Measurements from ENCODE around the gene LAMA5.

LAMA5 gene

DNA sequence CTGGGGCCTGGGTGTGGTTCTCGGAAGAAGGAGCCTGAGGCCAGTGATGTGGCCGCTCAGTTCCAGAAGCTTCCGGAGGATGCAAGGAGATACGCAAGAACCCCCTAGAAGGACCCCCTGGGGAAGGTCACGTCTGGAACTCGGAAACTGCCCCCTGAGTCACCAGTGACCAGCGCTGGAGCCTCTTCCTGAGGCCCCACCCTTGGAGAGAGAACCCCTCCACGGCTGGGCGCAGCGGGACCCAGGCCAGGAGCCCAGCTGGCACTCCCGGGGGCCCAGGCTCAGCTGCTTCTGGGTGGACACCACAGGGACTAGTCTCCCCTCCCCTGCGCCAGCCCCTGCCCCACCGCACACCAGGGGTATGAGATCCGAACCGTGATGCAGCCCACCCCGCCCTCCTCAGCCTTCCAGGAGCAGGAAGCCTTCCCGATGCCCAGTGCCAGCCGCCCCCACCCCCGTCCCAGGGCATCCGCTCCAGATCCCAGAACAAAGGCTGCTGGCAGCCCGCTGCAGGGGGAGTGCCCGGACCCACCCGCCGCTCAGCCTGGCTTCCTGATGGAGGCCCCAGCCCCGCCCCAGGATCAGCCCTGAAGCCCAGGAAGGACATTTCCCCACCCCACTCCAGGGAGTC lies 7.5 kb downstream of the LAMA5 start:
- in situ Hi-C loops (cut with HindIII; ENCODE audit: low sequenced_read_pairs): no loop called here

DNA sequence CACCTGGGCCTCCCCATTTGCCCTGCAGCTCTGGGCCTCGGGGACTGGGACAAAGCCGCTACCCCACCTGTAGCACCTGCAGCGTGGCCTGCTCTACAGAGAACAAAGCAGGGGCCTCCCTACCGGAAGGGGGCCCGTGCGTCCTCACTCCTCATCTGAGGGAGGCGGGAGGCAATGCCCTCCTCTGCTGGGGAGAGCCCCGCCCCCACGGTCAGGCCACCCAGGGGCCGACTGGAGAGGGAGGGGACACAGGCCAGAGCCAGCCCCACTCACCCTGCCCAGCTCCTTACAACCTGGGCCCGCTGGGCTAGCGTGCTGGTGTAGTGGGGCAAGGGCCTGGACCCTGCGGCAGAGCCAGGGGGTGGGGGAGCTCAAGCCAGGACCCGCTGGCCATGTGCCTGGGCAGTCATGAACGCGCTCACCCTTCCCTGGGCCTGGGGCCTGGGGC lies 8.0 kb downstream of the LAMA5 start:
- in situ Hi-C loops (cut with HindIII; ENCODE audit: low sequenced_read_pairs): no loop called here

DNA sequence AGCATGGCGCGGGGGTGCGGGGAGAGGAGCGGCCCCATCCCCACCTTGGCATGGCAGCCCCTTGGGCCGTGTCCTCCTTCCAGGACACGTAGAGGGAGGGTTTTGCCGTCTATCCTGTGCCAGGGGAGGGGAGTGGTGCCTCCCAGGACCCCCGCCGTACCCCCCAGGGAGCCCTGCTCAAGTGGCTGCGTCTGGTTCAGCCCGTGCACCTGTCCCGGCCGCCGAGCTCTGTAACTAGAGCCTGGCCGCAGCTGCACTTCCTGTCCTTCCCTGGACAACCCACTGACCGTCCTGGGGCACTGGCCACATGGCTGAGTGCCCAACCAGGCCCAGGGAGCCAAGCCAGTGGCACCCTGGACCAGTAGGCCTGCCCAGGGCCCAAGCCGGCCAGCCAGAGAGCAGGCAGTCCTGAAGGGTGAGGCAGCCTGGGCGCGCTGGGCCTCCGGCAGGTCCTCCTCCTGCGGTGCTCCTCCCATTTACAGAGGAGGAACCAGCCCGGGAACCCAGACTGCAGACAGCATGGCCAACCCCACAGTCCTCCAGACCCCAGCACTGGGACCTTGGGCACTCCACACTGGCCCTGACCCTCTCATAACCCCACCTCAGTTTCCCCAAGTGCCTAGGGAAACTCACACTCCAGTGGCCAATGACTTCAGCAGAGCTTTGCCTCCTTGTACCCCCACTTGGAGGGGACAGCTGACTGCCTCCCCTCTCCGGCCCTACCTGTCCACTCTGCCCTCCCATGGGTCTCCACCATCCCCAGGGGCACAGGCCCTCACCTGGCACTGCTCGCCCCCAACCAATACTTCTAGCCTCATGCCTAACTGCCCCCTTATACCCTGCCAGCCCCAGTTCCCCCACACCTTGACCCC lies 8.7 kb downstream of the LAMA5 start:
- in situ Hi-C loops (cut with HindIII; ENCODE audit: low sequenced_read_pairs): no loop called here

DNA sequence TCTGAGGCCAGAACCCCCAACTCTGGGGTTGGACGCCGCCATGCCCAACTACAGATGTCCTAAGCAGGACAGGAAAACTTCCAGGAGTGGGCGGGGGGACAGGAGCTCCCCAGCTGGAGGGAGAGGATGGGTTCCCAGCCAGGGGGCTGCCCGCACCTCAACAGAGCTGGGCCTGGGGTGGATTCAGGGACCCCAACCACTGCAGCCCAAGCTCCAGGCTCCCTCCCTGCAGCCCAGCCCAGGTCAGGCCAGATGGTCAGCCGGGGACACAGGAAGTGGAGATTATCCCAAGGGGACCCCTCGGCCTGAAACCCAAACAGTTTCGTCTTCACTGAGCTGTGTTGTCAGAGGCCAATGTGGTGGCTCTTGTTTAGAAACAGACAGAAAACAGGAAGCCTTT lies 9.4 kb downstream of the LAMA5 start:
- in situ Hi-C loops (cut with HindIII; ENCODE audit: low sequenced_read_pairs): no loop called here

DNA sequence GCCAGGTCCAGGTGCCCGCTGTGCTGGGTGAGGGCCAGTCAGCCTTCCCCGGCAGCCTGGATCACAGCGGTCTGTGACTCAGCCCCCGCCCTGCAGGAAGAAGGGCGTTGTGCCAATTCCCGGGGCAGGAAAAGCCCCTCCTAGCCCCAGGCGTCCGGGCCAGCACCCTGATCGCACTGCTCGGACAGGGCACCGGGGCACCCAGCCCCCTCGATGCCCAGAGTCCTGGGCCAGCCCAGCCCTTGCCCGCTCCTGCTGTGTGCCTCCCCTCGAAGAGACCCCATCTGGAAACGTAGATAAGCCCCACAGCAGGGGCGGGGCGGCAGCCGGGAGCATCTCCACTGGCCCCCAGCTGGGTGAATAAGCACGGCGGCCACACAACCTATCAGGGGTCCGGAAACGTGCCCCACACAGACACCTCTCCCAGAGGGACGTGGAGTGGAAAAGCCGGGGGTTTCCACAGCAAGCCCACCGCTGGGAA lies 9.9 kb downstream of the LAMA5 start:
- in situ Hi-C loops (cut with HindIII; ENCODE audit: low sequenced_read_pairs): no loop called here

DNA sequence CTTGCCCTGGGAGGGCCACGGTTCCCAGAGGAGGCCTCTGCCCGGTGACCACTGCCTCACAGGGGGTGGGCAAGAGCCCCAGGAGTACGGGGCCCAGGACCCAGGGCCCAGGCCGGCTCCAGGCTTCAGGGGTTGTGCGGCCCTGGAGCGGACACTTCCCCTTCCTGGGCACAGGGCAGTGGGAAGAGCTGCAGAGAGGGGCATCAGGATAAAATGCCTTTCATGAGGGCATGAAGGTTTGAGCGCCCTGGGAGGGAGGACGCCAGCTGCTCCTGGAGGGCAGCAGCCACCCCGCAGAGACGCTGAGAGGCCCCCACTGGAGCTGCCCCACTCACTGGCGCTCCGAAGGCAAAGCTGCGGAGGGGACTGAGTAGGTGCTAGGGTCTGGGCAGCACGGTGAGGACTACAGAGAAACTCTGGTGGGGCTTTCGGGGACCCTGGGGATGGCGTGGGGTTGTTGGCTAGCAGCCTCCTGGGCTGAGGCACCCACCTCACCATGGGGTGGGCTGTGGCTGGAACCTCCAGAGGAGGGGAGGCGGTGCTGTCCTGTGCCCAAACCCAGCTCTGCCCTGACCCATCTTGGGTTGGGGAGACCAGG lies 10.4 kb downstream of the LAMA5 start:
- in situ Hi-C loops (cut with HindIII; ENCODE audit: low sequenced_read_pairs): no loop called here

DNA sequence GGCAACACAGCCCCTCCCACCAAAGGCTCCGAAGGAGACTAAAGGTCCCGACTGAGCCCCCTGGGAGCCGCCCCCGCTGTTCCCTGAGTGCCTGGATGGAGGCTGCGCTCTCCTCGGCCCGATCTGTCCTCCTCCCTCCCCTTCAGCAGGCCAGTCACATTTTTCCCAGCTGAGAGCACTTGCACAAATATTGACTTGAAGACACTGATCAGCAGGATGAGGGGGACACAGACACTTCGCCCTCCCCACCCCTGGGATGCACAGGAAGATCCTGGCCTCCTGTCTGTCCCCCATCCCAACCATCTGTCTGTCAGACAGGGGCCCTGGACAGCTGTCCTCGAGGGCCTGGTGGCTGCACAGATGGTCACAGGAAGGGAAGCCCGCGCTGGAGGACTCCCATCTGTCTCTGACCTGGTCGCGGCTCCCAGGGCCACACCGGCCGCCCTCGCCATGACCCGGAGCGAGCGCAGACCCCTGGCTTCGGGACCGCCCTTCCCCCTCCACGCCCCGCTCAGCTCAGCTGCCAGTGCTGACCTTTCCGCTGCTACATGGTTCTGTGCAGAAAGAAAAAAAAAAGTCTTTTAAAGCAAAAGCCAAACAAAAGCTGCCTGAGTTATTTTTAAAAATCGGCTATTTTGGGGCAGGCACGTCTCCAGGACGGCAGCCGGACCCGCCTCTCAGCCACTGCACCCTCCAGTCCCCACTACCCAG lies 11.1 kb downstream of the LAMA5 start:
- in situ Hi-C loops (cut with HindIII; ENCODE audit: low sequenced_read_pairs): no loop called here

DNA sequence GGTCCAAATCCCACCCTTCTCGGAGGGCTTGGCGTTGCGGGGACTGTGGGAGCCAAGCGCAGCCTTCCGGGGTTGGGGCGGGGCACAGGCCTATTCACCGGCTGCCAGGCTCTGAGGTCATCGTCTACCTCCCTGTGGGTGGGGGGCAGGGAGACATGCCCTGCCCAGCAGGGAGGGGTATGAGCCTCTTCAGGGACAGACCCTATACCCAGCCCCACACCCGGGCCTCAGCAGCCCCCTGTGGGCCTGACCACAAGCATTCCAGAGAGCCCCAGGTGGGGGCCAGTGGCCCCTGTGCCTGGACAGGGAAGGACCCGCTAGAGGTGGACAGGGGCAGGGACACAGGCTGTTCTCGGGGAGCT lies 11.6 kb downstream of the LAMA5 start:
- in situ Hi-C loops (cut with HindIII; ENCODE audit: low sequenced_read_pairs): no loop called here

DNA sequence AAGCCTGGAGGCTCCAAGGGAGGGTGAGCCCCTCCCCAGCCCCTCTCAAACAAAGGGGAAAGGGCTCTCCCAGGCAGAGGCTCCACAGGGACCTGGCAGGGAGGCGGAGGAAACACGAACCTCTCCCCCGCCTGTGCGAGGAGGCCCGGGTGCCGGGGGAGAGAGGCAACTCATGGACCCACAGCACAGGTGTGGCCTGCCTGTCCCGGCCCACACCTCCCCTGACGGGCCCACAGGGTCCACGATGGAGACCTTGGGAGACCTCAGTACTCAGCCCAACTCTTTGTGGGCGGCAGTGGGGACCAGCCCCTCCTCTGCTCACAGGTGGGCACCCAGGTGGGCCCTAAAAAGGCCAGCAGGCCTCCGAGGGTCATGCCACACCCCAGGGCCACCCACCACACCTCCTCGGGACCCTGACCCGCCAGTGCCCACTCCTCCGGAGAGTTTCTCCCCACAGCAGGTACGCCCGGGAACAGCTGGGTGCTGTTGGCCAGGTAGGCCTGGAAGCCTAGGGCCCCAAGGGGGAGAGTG lies 12.2 kb downstream of the LAMA5 start:
- in situ Hi-C loops (cut with HindIII; ENCODE audit: low sequenced_read_pairs): no loop called here

DNA sequence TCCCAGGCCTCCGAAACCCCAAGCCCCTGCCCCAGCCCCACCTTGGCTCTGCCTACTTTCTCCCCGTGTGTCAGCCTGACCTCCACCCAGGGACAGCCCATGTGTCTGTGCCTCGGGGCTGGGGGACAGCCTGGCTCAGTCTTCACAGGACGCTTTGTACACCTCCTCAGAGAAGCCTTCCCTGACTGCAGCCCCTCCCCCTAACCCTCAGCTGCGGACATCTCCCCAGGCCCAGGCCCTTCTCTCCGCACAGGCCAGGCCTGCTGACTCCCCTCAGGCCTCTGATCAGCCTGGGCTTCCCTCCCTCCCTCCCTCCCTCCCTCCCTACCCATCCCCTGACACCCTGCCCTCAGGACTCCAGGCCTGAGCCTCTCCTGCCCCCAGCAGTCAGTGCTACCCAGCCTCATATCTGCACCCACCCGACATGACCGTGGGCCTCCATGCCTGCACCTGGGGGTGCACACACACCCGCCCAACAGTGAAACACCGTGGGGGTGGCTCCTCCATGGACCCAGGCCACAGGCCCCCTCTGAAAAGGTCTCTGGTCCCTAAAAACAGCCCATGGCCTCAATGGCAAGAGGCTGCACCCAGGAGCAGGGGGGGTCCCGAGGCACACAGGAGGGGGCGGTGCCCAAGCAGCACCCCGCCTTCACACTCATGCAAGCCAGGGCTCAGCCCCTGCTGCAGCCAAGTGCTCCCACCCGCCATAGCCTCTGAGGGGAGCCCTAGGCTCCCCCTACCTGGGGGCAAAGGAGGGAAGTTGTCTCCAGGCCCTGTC lies 12.9 kb downstream of the LAMA5 start:
- in situ Hi-C loops (cut with HindIII; ENCODE audit: low sequenced_read_pairs): no loop called here

DNA sequence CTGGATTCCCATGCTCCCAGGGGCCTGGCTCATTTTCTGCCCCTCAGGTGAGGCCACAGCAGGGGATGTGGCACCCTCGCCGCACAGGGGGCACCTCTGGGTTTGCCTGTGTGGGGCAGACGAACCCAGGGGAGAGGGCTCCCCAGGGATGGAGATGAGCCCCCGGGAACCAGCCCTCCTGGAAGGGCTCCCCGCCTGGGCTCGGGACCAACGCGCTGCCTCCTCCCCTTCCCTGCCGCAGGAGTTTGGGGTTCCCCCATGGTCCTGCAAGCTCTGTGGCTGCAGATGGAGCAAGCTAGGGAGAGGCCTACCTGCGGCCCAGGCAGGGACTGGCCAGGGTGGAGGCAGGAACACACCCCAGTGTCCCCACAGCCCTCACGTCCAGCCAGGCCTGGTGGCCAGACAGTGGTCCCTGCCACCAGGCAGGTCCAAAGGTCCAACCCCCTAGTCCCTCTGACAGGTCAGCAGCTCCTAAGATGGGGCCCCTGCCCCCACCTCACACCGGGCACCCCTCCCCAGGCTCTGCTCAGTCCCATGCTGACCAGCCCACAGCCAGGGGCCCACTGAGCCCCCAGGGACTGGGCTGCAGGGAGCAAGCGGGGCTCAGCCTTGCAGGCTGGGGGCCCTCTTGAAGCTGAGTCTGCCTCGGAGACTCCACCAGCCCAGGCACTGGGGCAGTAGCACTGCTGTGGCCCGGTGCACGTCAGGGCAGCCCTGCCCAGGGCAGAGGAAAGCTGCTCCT lies 13.7 kb downstream of the LAMA5 start:
- in situ Hi-C loops (cut with HindIII; ENCODE audit: low sequenced_read_pairs): no loop called here

DNA sequence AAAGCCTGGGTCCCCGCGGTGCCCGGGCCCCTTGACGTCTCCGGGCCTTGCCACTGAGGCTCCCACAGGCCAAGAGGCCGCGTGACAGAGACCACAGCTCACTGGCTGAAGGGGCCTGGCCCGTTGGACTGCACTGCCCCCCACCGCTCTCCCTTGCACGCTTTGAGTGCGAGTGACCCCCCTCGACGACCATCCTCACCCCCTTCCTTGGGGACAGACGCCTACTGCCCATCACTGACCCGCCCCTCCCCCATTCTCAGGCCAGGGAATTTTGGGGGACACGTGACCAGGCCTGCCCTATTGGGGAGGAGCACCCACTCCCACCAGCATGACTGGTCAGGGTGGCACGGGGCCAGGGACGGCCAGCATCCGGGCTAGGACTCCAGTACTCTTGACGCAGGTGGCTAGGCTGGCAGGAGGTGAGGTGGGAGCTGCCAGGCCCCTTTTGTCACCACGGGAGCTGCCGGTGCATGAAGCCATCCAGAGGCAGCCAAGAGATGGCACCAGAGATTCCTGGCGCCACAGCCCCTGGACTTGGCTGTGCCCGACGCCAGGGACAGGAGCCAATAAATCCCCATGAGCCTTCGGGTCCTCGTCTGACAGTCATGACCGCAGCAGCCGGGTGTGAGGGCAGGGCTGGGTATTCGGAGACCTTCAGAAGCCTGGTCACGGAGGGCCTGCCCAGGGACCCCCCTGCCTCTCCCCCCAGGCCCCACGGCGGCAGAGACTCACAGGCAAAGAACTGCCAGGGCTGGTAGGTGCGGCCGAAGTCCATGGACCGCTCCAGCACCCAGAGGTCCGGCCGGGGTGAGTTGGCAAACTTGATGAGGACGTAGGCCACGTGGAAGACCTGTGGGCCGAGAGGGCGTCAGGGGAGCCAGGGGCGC lies 14.5 kb downstream of the LAMA5 start:
- in situ Hi-C loops (cut with HindIII; ENCODE audit: low sequenced_read_pairs): no loop called here

DNA sequence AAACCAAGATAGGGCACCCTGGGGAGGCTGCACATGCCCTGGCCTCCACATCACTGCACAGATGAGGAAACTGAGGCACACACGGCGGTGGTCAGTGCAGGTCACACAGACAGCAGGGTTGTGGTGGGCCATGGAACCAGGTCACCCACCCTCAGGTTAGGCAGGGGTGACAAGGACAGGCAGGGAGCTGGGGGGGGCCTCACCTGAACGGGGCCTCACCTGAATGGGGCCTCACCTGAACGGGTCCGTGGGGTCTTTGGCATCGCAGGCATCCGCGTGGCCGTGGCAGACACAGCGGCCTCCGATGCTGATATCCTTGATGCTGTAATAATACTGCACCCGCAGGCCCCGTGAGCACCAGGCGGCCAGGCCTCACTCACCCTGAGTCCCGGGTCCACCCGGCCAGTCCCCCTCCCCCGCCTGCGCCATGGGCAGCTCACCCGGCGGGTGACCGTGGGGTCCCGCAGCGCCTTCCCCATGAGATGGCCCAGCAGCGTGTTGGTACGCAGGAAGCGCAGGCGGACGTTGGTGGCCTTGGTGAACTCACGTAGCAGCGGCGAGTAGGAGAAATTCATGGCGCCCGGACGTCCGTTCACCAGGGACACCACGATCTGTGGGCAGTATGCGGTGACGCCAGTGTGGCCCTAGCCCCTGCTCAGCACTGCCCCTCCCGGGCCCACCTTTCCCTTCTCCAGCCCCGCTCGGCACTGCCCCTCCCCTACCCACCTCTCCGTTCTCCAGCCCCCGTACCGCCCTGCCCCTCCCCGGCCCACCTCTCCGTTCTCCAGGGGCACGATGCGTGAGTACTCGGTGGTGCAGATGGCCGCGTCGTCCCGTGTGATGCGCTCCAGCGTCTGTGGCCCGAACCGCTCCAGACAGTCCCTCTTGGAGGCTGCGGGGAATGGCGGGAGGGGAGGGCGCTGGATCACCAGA lies 15.4 kb downstream of the LAMA5 start:
- in situ Hi-C loops (cut with HindIII; ENCODE audit: low sequenced_read_pairs): no loop called here

DNA sequence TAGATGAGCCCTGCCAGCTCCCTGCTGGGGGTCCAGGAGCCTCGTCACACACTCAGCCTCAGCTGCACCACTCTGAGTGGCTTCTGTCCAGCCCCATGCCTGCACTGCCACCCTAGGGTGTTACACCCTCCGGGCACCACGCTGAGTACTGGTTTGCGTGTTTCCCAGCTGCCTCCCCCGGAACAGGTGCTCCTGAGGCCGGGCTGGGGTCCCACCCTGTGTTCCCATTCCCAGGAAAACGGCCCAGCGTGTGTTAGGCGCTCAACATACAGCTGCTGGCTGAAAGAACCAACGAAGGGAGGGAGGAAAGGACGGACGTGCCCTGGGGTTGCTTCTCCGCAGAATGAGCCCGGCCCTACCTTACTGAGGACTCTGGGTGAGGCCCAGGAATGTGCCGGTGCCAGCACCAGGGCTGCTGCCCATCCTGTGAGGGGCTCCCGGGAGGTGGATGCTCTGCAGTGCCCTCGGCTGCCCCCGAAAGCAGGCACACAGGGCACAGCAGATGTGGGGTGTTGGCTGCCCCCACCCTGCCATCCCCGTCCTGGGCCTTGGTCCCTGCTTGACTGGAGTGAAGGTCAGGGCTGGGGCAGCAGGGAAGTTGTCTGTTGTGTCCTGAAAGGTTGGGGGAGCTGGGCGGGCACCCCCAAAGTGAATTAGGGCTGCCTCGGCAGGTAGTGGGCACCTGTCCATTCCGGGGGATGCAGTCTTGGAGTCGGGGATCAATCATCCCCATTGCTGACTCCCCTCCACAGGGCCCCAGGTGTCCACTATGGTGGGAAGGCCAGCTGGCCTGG lies 16.3 kb downstream of the LAMA5 start:
- in situ Hi-C loops (cut with HindIII; ENCODE audit: low sequenced_read_pairs): no loop called here

DNA sequence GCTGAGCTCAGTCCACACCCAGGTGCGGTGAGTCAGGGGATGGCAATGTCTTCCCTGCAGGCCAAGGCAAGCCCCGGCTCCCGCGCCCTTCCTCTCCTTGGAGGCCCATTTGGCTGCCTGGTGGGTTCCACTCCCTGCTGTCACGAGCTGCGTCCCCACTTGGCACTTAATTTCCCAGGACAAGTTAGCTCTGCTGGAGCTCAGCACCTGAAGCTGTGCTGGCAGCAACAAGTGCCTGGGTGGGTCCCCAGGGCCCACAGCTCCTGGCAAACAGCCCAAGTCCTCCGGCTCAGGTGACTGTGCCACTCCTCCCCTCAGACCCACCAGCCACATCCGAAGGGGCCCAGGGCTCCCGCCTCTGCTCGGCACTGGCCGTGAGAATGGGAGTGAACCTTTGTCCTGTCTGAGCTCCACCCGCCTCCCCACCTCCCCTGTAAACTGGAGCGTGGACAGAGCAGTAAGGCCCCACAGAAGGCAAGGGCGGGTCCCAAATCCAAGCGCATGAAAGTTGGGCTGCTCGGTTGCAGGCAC lies 16.9 kb downstream of the LAMA5 start:
- in situ Hi-C loops (cut with HindIII; ENCODE audit: low sequenced_read_pairs): no loop called here

DNA sequence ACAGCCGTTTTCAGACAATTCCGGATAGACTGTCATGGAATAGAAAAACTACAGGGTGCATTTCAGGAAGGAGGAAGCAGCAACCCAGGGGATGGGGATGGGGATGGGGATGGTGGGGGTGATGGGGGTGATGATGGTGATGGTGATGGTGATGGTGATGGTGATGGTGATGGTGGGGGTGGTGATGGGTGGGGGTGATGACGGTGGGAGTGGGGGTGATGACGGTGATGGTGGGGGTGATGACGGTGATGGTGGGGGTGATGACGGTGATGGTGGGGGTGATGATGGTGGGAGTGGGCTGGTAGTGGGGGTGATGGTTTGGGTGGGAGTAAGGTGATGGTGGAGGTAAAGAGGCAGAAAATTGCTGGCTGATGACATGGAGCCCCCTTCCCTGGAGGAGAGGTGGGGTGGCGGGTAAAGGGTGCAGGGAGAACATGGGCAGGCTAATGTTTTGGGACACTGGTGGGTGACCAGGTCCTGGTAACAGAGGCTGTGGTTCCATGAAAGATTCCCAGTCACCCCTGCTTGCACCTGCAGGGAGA lies 17.5 kb downstream of the LAMA5 start:
- in situ Hi-C loops (cut with HindIII; ENCODE audit: low sequenced_read_pairs): no loop called here
